Glomerular endothelial cell (primary cell): ENCODE results near the gene SHMT2. TPM values are rescaled to one million over a fixed set of nuclear protein-coding genes. Genes with fewer than 3 reads are reported as not detected.

ENCODE experiments used
- DNase-seq: peaks from one replicate; pipeline ENCODE4 v3.0.0-alpha.2; 2011; ENCODE audit warnings: low read depth, low spot score; ENCODE audit errors: extremely low read depth
- total RNA-seq: library from RNA; depleted of rRNA; stranded (reverse); fragments of >200 nt; gene quantifications from 2 replicates; pipeline ENCODE4 v1.2.3, GENCODE V29; 2015

The SHMT2 gene
- total RNA-seq, 1 donor from 2014 or later = 92.2 TPM

DNA sequence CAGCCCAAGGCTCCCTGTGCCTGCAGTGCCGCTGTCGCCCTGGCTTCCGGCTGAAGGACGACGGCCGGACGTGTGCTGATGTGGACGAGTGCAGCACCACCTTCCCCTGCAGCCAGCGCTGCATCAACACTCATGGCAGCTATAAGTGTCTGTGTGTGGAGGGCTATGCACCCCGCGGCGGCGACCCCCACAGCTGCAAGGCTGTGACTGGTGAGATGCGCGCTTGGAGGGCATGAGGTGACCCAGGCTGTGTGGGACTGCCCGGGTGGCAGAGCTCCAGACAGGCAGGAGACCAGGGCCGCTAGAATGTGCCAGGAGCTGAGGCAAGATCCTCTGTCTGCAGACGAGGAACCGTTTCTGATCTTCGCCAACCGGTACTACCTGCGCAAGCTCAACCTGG is 32.6 kb upstream of the SHMT2 start:
- no peak for DNase-seq

DNA sequence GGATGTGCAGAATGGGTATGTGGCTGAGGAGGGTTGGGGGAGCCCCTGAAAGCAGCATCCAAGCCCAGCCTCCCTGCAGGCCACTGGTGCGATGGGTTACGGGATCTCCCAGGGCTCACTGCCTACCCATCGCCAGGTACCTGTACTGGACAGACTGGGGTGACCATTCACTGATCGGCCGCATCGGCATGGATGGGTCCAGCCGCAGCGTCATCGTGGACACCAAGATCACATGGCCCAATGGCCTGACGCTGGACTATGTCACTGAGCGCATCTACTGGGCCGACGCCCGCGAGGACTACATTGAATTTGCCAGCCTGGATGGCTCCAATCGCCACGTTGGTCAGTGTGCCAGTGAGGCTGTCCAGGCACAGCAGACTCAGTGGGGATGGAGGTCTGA is 31.2 kb upstream of the SHMT2 start:
- DNase-seq = no peak

DNA sequence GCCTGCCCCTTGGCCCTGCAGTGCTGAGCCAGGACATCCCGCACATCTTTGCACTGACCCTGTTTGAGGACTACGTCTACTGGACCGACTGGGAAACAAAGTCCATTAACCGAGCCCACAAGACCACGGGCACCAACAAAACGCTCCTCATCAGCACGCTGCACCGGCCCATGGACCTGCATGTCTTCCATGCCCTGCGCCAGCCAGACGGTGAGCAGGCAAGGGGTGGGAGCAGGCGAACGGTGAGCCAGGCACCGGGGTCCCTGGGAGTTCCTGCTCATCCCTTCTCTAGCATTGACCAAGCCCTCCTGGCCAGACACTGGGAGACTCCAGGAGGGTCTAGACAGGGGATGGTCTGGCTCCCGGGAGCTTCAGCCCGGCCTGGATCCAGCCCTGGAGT is 30.3 kb upstream of the SHMT2 start:
- no peak for DNase-seq

DNA sequence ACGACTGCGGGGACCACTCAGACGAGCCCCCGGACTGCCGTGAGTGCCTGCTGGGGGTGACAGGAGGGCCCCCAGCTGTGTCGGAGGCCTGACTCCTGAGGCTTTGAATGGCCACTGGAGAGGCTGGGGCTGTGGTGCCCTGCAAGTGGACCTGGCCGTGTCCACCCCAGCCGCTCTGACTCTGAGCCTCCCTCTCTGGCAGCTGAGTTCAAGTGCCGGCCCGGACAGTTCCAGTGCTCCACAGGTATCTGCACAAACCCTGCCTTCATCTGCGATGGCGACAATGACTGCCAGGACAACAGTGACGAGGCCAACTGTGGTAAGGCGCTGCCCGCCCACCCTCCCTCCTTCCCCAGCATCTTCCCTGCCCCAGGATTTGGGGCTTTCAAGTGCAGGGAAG is 29.0 kb upstream of the SHMT2 start:
- no peak for DNase-seq

DNA sequence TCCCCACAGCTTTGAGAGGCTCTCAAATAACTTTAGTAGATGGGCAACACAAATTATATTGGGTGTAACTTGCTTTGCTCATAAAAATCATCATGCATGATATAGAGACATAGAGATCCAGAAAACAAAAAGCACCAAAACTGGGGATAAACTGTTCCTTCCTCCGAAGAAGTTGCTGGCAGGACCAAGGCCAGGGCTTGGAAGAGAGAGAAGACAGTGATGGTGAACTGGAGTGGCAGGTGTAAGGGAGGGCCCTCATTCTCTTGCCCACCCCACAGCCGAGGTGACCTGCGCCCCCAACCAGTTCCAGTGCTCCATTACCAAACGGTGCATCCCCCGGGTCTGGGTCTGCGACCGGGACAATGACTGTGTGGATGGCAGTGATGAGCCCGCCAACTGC is 28.3 kb upstream of the SHMT2 start:
- no peak for DNase-seq

DNA sequence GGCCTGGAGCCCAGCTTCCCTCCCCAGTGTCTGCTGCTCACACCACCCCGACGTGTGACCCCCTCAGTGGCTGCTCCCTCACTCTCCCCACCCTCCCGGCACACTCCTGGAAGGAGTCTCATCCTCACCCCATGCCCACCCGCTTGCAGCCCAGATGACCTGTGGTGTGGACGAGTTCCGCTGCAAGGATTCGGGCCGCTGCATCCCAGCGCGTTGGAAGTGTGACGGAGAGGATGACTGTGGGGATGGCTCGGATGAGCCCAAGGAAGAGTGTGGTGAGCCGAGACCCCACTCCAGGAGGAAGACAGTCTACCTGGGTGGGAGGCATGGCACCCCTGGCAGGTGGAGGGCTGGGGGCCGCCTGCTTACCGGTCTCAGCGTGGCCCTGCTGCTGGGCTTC is 27.9 kb upstream of the SHMT2 start:
- DNase-seq = no peak

DNA sequence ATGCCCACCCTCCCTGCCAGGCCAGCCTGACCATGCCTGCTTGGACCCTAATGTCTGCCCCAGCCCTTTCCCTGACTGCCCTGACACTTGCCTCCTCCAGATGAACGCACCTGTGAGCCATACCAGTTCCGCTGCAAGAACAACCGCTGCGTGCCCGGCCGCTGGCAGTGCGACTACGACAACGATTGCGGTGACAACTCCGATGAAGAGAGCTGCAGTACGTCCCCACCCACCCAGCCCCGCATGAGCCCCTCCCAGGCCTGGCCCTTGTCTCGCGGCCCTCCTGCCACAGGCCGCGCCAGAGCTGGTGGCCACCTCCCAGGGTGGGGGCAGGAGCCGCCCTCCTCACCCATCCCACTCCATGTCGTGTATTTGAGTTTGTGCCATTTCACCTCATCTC is 27.2 kb upstream of the SHMT2 start:
- DNase-seq = no peak

DNA sequence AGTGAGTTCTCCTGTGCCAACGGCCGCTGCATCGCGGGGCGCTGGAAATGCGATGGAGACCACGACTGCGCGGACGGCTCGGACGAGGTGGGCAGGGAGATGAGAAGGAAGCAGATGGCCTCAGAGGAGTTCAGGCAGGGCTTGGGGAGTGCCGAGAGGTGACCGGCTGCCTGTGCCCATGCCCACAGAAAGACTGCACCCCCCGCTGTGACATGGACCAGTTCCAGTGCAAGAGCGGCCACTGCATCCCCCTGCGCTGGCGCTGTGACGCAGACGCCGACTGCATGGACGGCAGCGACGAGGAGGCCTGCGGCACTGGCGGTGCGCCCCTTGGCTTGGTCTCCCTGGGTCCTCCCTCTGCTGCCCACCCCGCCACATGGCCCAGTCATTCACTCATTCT is 26.3 kb upstream of the SHMT2 start:
- DNase-seq = no peak

DNA sequence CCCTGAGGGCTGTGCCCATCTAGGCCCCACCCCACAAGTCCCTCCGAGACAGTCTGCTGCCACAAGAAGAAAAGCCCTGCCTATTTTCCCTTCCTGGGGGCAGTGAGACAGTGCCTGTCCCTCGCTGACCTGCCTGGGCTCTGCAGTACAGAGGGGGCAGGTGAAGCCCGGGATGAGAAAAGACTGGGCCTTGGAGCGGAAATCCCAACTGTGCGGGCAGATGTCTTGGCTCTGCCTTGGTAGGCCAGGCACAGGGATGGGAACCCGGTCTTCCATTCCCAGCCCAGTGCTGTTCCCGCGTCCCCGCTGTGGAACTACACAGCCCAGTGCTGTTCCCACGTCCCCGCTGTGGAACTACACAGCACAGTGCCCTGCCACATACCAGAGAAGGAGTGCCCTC is 25.7 kb upstream of the SHMT2 start:
- DNase-seq = no peak

DNA sequence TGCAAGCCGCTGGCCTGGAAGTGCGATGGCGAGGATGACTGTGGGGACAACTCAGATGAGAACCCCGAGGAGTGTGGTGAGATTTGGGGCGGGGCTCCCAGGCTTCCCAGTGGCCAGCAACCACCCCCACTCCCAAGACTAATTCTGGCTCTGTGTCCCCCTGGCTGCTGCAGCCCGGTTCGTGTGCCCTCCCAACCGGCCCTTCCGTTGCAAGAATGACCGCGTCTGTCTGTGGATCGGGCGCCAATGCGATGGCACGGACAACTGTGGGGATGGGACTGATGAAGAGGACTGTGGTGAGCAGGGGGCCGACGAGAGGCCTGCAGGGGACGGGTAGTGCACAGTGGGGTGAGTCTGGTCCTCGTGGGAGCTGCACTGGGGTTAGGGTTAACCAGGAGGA is 25.1 kb upstream of the SHMT2 start:
- no peak for DNase-seq

DNA sequence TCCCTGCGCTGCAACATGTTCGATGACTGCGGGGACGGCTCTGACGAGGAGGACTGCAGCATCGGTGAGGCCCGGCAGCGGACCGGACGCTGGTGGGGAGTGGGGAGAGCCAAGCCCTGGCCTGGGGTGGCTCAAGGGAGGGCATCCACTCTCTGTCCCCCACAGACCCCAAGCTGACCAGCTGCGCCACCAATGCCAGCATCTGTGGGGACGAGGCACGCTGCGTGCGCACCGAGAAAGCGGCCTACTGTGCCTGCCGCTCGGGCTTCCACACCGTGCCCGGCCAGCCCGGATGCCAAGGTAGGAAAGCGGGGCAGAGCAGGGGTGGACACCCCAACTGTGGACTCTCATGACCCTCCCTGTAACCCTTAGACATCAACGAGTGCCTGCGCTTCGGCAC is 24.3 kb upstream of the SHMT2 start:
- DNase-seq = no peak

DNA sequence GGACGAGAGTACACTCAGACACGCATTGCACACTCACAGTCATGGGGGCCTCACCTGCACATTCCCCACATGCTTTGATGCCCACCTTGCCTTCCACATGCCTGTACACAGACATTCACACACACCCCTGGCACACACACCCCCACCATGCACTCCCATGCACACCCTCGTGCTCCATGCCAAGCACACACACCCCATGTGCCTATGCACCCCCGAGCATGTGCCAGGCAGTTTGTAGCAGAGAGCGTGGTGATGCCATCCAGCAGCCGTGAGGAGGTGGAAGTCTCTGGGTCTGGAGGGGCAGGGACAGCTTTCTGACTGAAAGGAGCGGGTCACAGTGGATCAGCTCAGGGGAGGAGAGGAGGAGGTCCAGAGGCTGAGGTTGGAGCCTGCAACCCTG is 23.6 kb upstream of the SHMT2 start:
- no peak for DNase-seq

DNA sequence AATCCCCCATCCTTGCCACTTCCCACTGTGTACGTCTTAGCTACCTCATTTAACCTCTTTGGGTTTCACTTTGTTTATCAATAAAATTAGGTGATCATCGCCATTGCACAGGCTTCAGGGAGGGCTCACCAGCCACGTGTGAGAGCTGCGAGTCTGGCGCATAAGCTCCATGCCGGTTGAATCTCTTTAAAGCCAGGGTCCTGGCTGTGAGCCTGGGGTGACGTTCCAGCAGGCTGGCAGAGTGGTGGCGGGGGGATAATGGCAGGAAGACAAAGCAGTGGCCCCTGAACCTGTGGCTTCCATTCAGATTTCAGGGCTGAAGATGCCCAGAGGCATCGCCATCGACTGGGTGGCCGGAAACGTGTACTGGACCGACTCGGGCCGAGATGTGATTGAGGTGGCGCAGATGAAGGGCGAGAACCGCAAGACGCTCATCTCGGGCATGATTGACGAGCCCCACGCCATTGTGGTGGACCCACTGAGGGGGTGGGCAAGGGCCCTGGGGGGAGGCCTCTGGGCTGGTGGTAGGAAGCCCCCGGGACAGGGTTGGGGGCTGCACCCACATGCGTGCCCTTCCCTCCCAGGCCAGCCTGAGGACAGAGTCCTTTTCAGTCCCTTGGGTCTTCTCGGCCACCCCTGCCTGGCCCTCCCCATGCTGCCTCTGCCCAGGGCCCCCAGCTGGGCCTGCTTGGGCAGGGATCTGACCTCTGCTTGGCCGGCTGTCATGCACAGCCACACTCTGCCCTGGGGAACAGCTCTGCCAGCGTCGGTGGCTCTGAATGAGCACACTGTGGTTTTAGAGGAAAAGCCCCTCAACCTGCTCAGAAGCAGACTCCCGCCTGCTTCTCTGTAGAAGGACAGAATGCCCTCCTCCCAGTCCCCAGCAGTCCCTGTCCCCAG is 21.5 kb upstream of the SHMT2 start:
- no peak for DNase-seq

DNA sequence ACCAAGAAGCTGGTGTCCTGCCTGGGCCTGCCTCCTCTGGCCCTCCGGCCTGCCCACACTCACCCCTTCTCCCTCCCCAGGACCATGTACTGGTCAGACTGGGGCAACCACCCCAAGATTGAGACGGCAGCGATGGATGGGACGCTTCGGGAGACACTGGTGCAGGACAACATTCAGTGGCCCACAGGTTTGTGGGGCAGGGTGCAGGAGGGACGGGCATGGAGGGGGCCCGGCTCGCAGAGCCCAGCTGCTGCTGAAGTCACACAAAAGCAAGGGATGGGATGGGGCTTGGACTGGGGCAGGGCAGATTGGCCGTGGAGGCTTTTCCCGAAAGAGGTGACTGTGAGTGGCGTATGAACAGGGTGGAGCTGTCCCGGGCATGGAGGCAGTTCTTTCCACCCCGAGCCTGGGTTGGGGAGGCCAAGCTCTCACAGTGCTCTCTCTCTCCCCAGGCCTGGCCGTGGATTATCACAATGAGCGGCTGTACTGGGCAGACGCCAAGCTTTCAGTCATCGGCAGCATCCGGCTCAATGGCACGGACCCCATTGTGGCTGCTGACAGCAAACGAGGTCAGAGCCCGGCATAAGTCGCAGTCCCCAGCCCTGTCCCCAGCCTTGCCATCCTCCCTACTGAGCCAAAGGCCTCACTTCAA is 20.8 kb upstream of the SHMT2 start:
- no peak for DNase-seq

DNA sequence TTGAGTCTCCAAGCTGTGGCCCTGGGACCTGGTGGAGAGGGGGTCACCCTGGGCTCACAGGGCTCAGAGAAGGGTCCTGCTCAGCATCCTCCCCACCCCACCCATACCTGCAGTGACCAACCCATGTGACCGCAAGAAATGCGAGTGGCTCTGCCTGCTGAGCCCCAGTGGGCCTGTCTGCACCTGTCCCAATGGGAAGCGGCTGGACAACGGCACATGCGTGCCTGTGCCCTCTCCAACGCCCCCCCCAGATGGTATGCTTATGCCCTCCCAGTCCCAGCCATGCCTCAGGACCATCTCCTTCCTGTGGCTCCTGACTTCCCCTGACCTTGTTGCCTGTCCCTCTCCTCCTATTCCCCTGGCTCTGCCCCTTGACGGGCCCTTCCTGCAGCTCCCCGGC is 19.6 kb upstream of the SHMT2 start:
- DNase-seq = no peak

DNA sequence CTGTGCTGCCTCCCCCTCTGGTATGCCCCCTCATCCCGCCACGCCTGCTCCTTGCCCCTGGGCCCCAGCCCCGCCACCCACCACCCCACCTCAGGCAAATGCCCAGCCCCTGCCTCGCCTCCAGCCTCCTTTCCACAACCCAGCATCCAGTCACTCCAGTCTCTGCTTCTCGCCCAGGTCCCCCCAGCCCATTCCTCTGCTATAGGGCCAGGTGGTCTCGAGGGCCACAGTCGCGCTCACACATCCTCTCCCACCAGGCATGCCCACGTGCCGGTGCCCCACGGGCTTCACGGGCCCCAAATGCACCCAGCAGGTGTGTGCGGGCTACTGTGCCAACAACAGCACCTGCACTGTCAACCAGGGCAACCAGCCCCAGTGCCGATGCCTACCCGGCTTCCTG is 19.1 kb upstream of the SHMT2 start:
- DNase-seq = no peak

DNA sequence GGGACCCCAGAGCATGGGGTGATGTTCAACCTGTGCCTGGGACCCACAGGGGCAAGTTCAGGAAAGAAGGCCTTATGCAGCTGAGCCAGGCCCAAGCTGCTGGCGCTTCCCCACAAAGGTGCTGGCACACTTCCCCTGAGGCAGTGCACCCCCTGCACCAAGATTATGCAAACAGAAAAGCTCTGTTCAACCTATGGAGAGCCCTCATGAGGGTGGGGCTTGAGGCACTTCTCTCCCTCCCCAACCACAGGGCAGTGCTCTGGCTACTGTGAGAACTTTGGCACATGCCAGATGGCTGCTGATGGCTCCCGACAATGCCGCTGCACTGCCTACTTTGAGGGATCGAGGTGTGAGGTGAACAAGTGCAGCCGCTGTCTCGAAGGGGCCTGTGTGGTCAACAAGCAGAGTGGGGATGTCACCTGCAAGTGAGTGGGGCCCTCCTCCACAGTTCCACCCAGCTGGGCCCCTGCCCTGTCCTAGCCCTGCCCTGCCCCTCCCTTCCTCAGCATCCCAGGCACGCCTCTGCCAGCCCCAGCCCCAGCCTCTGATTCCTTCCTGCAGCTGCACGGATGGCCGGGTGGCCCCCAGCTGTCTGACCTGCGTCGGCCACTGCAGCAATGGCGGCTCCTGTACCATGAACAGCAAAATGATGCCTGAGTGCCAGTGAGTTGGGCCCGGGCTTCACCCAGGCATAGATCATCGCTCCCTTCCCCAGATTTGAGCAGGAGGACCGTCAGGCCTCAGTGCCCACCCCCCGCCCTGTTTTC is 18.4 kb upstream of the SHMT2 start:
- DNase-seq = no peak

DNA sequence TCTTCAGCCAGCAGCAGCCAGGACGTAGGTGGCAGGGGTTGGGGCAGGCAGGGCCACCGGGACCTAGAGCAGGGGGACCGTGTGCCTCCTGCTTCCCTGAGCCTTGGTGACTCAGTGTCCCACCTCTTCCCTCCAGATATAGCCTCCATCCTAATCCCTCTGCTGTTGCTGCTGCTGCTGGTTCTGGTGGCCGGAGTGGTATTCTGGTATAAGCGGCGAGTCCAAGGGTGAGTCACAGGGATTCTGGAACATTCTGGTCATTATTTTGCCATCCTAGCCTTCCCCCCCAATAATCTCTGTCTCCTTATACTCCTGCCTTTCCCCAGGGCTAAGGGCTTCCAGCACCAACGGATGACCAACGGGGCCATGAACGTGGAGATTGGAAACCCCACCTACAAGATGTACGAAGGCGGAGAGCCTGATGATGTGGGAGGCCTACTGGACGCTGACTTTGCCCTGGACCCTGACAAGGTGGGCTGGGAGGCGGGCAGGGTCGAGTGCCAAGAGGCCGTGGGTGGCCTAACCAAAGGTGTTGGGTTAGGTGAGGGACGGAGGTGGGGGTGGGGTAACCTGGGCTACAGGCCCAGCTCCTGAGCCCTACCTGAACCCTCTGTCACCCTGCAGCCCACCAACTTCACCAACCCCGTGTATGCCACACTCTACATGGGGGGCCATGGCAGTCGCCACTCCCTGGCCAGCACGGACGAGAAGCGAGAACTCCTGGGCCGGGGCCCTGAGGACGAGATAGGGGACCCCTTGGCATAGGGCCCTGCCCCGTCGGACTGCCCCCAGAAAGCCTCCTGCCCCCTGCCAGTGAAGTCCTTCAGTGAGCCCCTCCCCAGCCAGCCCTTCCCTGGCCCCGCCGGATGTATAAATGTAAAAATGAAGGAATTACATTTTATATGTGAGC is 17.5 kb upstream of the SHMT2 start:
- DNase-seq = no peak

DNA sequence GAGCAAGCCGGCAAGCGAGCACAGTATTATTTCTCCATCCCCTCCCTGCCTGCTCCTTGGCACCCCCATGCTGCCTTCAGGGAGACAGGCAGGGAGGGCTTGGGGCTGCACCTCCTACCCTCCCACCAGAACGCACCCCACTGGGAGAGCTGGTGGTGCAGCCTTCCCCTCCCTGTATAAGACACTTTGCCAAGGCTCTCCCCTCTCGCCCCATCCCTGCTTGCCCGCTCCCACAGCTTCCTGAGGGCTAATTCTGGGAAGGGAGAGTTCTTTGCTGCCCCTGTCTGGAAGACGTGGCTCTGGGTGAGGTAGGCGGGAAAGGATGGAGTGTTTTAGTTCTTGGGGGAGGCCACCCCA is 16.8 kb upstream of the SHMT2 start:
- DNase-seq = no peak

DNA sequence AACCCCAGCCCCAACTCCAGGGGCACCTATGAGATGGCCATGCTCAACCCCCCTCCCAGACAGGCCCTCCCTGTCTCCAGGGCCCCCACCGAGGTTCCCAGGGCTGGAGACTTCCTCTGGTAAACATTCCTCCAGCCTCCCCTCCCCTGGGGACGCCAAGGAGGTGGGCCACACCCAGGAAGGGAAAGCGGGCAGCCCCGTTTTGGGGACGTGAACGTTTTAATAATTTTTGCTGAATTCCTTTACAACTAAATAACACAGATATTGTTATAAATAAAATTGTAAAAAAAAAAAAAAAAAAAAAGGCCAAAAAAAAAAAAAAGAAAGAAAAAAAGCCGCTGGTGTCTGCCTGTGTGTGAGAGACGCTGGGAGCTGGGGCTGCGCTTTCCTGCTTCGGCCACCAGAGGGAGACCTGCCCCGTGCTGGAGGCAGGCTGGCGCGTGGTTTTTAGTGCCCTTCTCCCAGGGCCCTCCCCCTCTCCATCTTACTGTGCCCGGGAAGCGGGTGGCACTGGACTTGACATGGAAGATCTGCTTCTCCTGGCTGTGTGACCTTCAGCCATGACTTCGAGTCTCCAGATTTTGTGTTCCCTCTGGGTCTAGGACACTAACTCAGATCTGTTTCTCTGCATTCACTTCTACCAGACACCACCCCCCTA is 16.3 kb upstream of the SHMT2 start:
- DNase-seq = no peak
